GM20000 (cell line): ENCODE results near the gene UBAP1.
A peak's percentile ranks its signal among the peaks of the same experiment; 100 is the strongest.
"Not testable (repeated sequence)": the region's sequence is repeated elsewhere in the genome, so short reads cannot be mapped to it uniquely, and the experiment has no call there.

Source experiments
- DNase-seq: peaks from one replicate; pipeline ENCODE4 v3.0.0; 2012; ENCODE audit warnings: low spot score
- TF ChIP-seq, protein P1 (sequence below): IDR thresholded peaks from 2 replicates; pipeline ENCODE4 v1.5.1; 2012; ENCODE audit warnings: mild to moderate bottlenecking, control low read depth; ENCODE audit errors: extremely low read depth, missing control alignments

Gene UBAP1

GRCh38 chr9:34178436-34179212, at the start of gene UBAP1:
TSS of gene UBAP1 (plus strand) at chr9:34179043. CDS start at chr9:34220915, 41,872 bp downstream.
- peak; percentile 93 for DNase-seq
- TF ChIP-seq, protein P1, sequence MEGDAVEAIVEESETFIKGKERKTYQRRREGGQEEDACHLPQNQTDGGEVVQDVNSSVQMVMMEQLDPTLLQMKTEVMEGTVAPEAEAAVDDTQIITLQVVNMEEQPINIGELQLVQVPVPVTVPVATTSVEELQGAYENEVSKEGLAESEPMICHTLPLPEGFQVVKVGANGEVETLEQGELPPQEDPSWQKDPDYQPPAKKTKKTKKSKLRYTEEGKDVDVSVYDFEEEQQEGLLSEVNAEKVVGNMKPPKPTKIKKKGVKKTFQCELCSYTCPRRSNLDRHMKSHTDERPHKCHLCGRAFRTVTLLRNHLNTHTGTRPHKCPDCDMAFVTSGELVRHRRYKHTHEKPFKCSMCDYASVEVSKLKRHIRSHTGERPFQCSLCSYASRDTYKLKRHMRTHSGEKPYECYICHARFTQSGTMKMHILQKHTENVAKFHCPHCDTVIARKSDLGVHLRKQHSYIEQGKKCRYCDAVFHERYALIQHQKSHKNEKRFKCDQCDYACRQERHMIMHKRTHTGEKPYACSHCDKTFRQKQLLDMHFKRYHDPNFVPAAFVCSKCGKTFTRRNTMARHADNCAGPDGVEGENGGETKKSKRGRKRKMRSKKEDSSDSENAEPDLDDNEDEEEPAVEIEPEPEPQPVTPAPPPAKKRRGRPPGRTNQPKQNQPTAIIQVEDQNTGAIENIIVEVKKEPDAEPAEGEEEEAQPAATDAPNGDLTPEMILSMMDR: no peak

GRCh38 chr9:34131571-34131970, 47.3 kb upstream of the UBAP1 start:
- TF ChIP-seq, protein P1: no peak
- no peak for DNase-seq

DNA sequence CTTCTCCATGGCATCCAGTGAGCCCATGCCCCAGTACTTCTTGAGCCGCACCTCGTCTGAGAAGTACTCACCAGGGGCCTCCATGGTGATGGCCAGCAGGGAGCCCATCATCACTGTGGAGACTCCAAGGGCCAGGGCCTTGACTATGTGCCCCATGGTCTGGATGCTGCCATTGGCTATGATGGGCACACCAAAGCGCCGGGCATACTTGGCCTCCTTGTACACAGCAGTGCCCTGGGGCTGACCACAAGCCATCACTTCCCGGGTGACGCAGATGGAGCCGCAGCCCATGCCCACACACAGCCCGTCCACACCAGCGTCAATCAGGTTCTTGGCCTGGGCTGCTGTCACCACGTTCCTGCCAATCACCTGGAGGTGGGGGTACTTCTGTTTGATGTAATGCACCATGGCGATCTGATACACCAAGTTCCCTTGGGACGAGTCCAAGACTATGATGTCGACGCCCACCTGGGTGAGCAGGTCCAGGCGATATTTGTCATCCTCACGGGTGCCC, 45.4 kb upstream of the UBAP1 start:
- TF ChIP-seq, protein P1: no peak
- DNase-seq: no peak

GRCh38 chr9:34134521-34134920, 44.3 kb upstream of the UBAP1 start:
- TF ChIP-seq, protein P1: no peak

DNA sequence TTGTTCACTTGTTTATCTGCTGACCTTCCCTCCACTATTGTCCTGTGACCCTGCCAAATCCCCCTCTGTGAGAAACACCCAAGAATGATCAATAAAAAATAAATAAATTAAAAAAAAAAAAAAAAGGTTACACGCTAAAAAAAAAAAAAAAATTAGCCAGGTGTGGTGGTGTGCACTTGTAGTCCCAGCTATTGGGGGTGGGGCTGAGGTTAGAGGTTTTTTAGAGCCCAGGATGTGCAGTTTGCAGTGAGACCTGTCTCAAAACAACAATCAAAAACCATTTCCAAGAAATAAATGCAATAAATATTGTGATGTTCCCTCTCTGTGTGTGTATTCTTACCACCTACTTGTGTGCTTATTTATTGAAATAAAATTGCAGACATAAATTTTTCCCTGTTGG, 40.2 kb upstream of the UBAP1 start:
- DNase-seq: not testable (repeated sequence)

More at GRCh38 chr9:34134521-34134920, 44.3 kb upstream of the UBAP1 start:
- no peak for DNase-seq

GRCh38 chr9:34139477-34140146, 39.2 kb upstream of the UBAP1 start:
- peak; percentile 27 for DNase-seq
- TF ChIP-seq, protein P1: no peak

DNA sequence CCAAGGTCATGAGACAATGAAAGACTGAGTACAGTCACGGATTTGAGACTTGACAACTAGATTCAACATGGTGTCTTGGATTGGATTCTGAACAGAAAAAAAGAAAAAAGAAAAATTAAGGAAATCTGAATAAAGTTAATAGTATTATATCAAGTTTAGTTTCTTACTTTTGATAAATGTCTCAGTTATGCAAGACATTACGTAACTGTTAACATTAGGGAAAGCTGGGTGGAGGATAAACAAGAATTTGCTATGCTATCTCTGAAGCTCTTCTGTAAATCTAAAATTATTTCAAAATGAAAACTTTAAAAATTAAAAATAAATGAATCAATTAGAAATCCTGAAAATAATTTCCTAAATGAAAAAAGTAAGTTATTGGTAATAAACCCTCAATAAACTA, 38.0 kb upstream of the UBAP1 start:
- TF ChIP-seq, protein P1: no peak
- DNase-seq: no peak

DNA sequence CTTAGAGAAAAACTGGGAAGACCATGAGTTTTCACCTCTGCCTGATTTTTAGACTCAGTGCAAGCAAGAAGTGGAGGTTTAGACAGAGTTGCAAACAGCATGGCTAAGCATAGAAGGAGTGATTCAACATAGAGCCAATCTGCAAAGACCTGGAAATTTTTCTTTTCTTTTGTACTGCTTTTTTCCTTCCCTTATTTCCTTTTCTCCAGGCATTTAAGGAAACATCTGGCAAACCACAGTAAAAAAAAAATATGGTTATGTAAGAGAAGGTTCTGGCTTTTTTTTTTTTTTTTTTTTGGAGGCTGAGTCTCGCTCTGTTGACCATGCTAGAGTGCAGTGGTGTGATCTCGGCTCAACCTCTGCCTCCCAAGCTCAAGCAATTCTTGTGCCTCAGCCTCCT, 35.7 kb upstream of the UBAP1 start:
- TF ChIP-seq, protein P1: no peak

More for the DNA sequence above, 35.7 kb upstream of the UBAP1 start:
- DNase-seq: no peak
